Transverse colon (tissue), 3 donors: ENCODE measurements around the gene CRHR2.

Experiments
- EP300 ChIP-seq: sonication (generic); formaldehyde crosslinking; IDR thresholded peaks from one replicate; pipeline ENCODE4 v1.6.1; 2017; ENCODE audit warnings: antibody characterized with exemption, low read depth
- POLR2A ChIP-seq: fragments of 450-650 bp; IDR thresholded peaks from one replicate; pipeline ENCODE4 v1.6.1; 2016; ENCODE audit warnings: antibody characterized with exemption, mild to moderate bottlenecking, moderate library complexity
- POLR2AphosphoS5 ChIP-seq, 3 donors: sonication (generic); formaldehyde crosslinking; IDR thresholded peaks; one replicate each; pipeline ENCODE4 v1.6.1; 2016; ENCODE audit warnings: antibody characterized with exemption in 3 of 3

GRCh38 chr7:30668102-30668501, 14.2 kb downstream of the CRHR2 start:
- TF ChIP-seq EP300 (no peak), POLR2A (no peak), POLR2AphosphoS5 (IDR thresholded peaks at IDR 0.05) (no peak)
